H9 (cell line): ENCODE measurements around the gene CDC42SE1. TPM values are rescaled to one million over a fixed set of nuclear protein-coding genes. Genes with fewer than 3 reads are reported as not detected.
A peak's percentile ranks its signal among the peaks of the same experiment; 100 is the strongest.

ENCODE experiments used
- DNase-seq: peaks from one replicate; pipeline ENCODE4 v3.0.0-alpha.2; 2017
- H2AFZ ChIP-seq: one replicate; pipeline ENCODE4 v1.6.1; 2013; ENCODE audit warnings: mild to moderate bottlenecking, low read length, control low read depth, moderate library complexity
- H2AK5ac ChIP-seq: 2 replicates; pipeline ENCODE4 v1.6.1; 2013; ENCODE audit warnings: low read length, control low read depth, mixed read lengths; ENCODE audit not compliant: insufficient read length
- H2BK120ac ChIP-seq: one replicate; pipeline ENCODE4 v1.6.1; 2013; ENCODE audit warnings: low read depth, mild to moderate bottlenecking, low read length, control low read depth, inconsistent platforms; ENCODE audit not compliant: poor library complexity, severe bottlenecking
- H2BK12ac ChIP-seq: 2 replicates; pipeline ENCODE4 v1.6.1; 2013; ENCODE audit warnings: low read length, control low read depth, mixed read lengths, low read depth; ENCODE audit not compliant: insufficient read length
- H2BK15ac ChIP-seq: 2 replicates; pipeline ENCODE4 v1.6.1; 2013; ENCODE audit warnings: low read depth, low read length, control low read depth
- H2BK20ac ChIP-seq: one replicate; pipeline ENCODE4 v1.6.1; 2013; ENCODE audit warnings: low read depth, mild to moderate bottlenecking, low read length, control low read depth, inconsistent platforms; ENCODE audit not compliant: poor library complexity, severe bottlenecking
- H2BK5ac ChIP-seq: 2 replicates; pipeline ENCODE4 v1.6.1; 2013; ENCODE audit warnings: low read length, control low read depth, mixed read lengths; ENCODE audit not compliant: insufficient read length
- H3K14ac ChIP-seq: 2 replicates; pipeline ENCODE4 v1.6.1; 2013; ENCODE audit warnings: low read length, control low read depth; ENCODE audit not compliant: insufficient read depth
- H3K18ac ChIP-seq: 2 replicates; pipeline ENCODE4 v1.6.1; 2013; ENCODE audit warnings: low read depth, mild to moderate bottlenecking, mixed read lengths, low read length, control low read depth; ENCODE audit not compliant: insufficient read length
- H3K23ac ChIP-seq: 2 replicates; pipeline ENCODE4 v1.6.1; 2013; ENCODE audit warnings: low read length, control low read depth, mixed read lengths, low read depth; ENCODE audit not compliant: insufficient read length
- H3K23me2 ChIP-seq: 2 replicates; pipeline ENCODE4 v1.6.1; 2013; ENCODE audit warnings: low read depth, mild to moderate bottlenecking, mixed read lengths, low read length, control low read depth; ENCODE audit not compliant: insufficient read length, poor library complexity, severe bottlenecking
- H3K27ac ChIP-seq: 2 replicates; pipeline ENCODE4 v1.5.1; 2013; ENCODE audit warnings: low read length, control low read depth, mixed read lengths, low read depth; ENCODE audit not compliant: insufficient read length
- H3K27me3 ChIP-seq: 2 replicates; pipeline ENCODE4 v1.6.1; 2013; ENCODE audit warnings: low read length, control low read depth, inconsistent platforms; ENCODE audit not compliant: insufficient read depth
- H3K4ac ChIP-seq: 2 replicates; pipeline ENCODE4 v1.6.1; 2013; ENCODE audit warnings: low read depth, mild to moderate bottlenecking, control low read depth, inconsistent platforms, low read length, moderate library complexity
- H3K4me1 ChIP-seq: 2 replicates; pipeline ENCODE4 v1.6.1; 2013; ENCODE audit warnings: low read length, control low read depth, inconsistent platforms; ENCODE audit not compliant: insufficient read depth
- H3K4me2 ChIP-seq: 2 replicates; pipeline ENCODE4 v1.6.1; 2013; ENCODE audit warnings: low read length, control low read depth, mixed read lengths; ENCODE audit not compliant: insufficient read length, insufficient read depth
- H3K56ac ChIP-seq: 2 replicates; pipeline ENCODE4 v1.6.1; 2013; ENCODE audit warnings: low read depth, mild to moderate bottlenecking, mixed read lengths, low read length, control low read depth; ENCODE audit not compliant: insufficient read length
- H3K79me1 ChIP-seq: 2 replicates; pipeline ENCODE4 v1.6.1; 2013; ENCODE audit warnings: low read depth, mild to moderate bottlenecking, moderate library complexity, low read length, control low read depth, inconsistent platforms; ENCODE audit not compliant: insufficient read depth, poor library complexity, severe bottlenecking
- H3K79me2 ChIP-seq: 2 replicates; pipeline ENCODE4 v1.6.1; 2013; ENCODE audit warnings: low read length, control low read depth, inconsistent platforms; ENCODE audit not compliant: insufficient read depth
- H3K9ac ChIP-seq: 2 replicates; pipeline ENCODE4 v1.6.1; 2013; ENCODE audit warnings: low read length, control low read depth, mixed read lengths; ENCODE audit not compliant: insufficient read length; ENCODE audit errors: extremely low read depth
- H3K9me3 ChIP-seq: one replicate; pipeline ENCODE4 v1.6.1; 2013; ENCODE audit warnings: low read depth, low read length, inconsistent platforms; ENCODE audit not compliant: control insufficient read depth
- H3T11ph ChIP-seq: one replicate; pipeline ENCODE4 v1.6.1; 2013; ENCODE audit warnings: mild to moderate bottlenecking, low read length, control low read depth, inconsistent platforms
- H4K20me1 ChIP-seq: one replicate; pipeline ENCODE4 v1.6.1; 2013; ENCODE audit not compliant: control insufficient read depth, insufficient read length, insufficient read depth
- H4K5ac ChIP-seq: 2 replicates; pipeline ENCODE4 v1.6.1; 2013; ENCODE audit warnings: low read depth, mild to moderate bottlenecking, mixed read lengths, low read length, control low read depth; ENCODE audit not compliant: insufficient read length
- H4K8ac ChIP-seq: replicated peaks from 2 replicates; pipeline ENCODE4 v1.6.1; 2013; ENCODE audit warnings: low read length, control low read depth, mixed read lengths, low read depth; ENCODE audit not compliant: insufficient read length
- H4K91ac ChIP-seq: 2 replicates; pipeline ENCODE4 v1.6.1; 2013; ENCODE audit warnings: low read depth, mild to moderate bottlenecking, moderate library complexity, mixed read lengths, low read length, control low read depth; ENCODE audit not compliant: insufficient read length
- H3K27ac Mint-ChIP-seq, 3 experiments: 2 replicates in 2 of 3; 3 replicates in 1 of 3; pipeline ENCODE4 v1.8.0; 2020 to 2021; ENCODE audit warnings: mixed read lengths in 3 of 3, mild to moderate bottlenecking in 1 of 3, moderate library complexity in 1 of 3
- H3K27me3 Mint-ChIP-seq: 2 replicates; pipeline ENCODE4 v1.8.0; 2021; ENCODE audit warnings: low read depth, mild to moderate bottlenecking, moderate library complexity, mixed read lengths
- H3K36me3 Mint-ChIP-seq, 3 experiments: 2 replicates in 2 of 3; 3 replicates in 1 of 3; pipeline ENCODE4 v1.8.0; 2020 to 2021; ENCODE audit warnings: low read depth in 3 of 3, mixed read lengths in 3 of 3; ENCODE audit not compliant: insufficient read depth in 1 of 3
- H3K4me1 Mint-ChIP-seq, 2 experiments: 2 replicates each; pipeline ENCODE4 v1.8.0; 2020; ENCODE audit warnings: mixed read lengths in 2 of 2
- H3K4me3 Mint-ChIP-seq, 2 experiments: 2 replicates in 1 of 2; 3 replicates in 1 of 2; pipeline ENCODE4 v1.8.0; 2020 to 2021; ENCODE audit warnings: mild to moderate bottlenecking in 2 of 2, mixed read lengths in 2 of 2, moderate library complexity in 1 of 2
- H3K9me3 Mint-ChIP-seq, 2 experiments: 2 replicates in 1 of 2; 3 replicates in 1 of 2; pipeline ENCODE4 v1.8.0; 2020; ENCODE audit warnings: mild to moderate bottlenecking in 2 of 2, mixed read lengths in 2 of 2, moderate library complexity in 1 of 2
- WGBS: extraction: QIAGEN DNeasy Blood & Tissue Kit; methylation state at CpG from one replicate; pipeline ENCODE4 v1.1.7; 2013; ENCODE audit warnings: missing lambda C conversion rate, low lambda C conversion rate, mixed read lengths; ENCODE audit not compliant: insufficient read length; ENCODE audit errors: extremely low coverage; 5-methylcytosine and 5-hydroxymethylcytosine counted together
- total RNA-seq: library from RNA; stranded (reverse); gene quantifications from 2 replicates; pipeline ENCODE4 v1.2.1, GENCODE V29; 2021
- TF ChIP-seq, protein P1 (sequence below): fragments of 200-600 bp; sonication (generic); conservative IDR thresholded peaks from 3 replicates; pipeline ENCODE4 v1.8.0; 2021; ENCODE audit warnings: antibody characterized with exemption, mild to moderate bottlenecking

The CDC42SE1 gene
- total RNA-seq, 1 experiment from 2014 or later = 87.3 TPM

DNA sequence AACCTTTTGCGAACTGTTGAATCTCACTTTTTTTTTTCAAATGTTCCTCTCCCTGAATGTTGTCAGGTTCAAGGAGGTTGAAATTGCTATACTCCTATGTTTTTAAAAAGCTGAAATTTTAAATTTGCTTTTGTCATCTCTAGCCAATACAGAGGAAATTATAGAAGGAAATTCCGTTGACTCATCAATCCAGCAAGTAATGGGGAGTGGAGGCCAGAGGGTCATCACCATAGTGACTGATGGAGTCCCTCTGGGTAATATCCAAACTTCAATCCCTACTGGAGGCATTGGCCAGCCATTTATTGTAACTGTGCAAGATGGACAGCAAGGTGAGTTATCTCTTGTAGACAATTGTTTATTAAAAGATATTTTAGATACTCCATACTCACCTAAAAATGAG, 47.5 kb upstream of the CDC42SE1 start:
- H3K9me3 ChIP-seq = no peaks in the 10 kb centered on the region
- TF ChIP-seq, protein P1, sequence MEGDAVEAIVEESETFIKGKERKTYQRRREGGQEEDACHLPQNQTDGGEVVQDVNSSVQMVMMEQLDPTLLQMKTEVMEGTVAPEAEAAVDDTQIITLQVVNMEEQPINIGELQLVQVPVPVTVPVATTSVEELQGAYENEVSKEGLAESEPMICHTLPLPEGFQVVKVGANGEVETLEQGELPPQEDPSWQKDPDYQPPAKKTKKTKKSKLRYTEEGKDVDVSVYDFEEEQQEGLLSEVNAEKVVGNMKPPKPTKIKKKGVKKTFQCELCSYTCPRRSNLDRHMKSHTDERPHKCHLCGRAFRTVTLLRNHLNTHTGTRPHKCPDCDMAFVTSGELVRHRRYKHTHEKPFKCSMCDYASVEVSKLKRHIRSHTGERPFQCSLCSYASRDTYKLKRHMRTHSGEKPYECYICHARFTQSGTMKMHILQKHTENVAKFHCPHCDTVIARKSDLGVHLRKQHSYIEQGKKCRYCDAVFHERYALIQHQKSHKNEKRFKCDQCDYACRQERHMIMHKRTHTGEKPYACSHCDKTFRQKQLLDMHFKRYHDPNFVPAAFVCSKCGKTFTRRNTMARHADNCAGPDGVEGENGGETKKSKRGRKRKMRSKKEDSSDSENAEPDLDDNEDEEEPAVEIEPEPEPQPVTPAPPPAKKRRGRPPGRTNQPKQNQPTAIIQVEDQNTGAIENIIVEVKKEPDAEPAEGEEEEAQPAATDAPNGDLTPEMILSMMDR = no peak
- H3K56ac ChIP-seq = no peak overlapping the region
- H3K4me1 ChIP-seq = no peaks in the 10 kb centered on the region
- H4K20me1 ChIP-seq = no peaks in the 10 kb centered on the region
- no peak overlapping the region for H3K4ac ChIP-seq
- H2BK120ac ChIP-seq = no peak overlapping the region
- no peaks in the 10 kb centered on the region for H3K27me3 ChIP-seq
- no peak overlapping the region for H3K14ac ChIP-seq
- Mint-ChIP-seq H3K4me3 (no peak overlapping the region), H3K4me1 (no peaks in the 10 kb centered on the region), H3K27ac (0 out of 7 replicates have a peak overlapping the region, but pooled peaks of 1 of the 3 experiments have one; percentile 14), H3K27me3 (no peaks in the 10 kb centered on the region), H3K9me3 (no peaks in the 10 kb centered on the region), H3K36me3 (no peaks in the 10 kb centered on the region)
- H2BK5ac ChIP-seq = no peak overlapping the region
- no peak overlapping the region for H2BK20ac ChIP-seq
- H3T11ph ChIP-seq = no peak overlapping the region
- no peaks in the 10 kb centered on the region for H3K79me1 ChIP-seq
- no peak overlapping the region for H4K5ac ChIP-seq
- no peak overlapping the region for H3K9ac ChIP-seq
- H4K91ac ChIP-seq = no peak overlapping the region
- WGBS = no CpG with 5 or more reads among the region's 2 CpGs
- no peaks in the 10 kb centered on the region for H3K23me2 ChIP-seq
- H2AFZ ChIP-seq = no peak overlapping the region
- no peak overlapping the region for H3K4me2 ChIP-seq
- H3K27ac ChIP-seq = no peak overlapping the region
- no peak overlapping the region for H3K23ac ChIP-seq
- no peaks in the 10 kb centered on the region for H3K79me2 ChIP-seq
- no peak overlapping the region for H2AK5ac ChIP-seq
- no peak overlapping the region for H2BK12ac ChIP-seq
- H4K8ac ChIP-seq = no peak overlapping the region
- no peak for DNase-seq
- H2BK15ac ChIP-seq = no peak overlapping the region
- H3K18ac ChIP-seq = no peak overlapping the region
